HG02938 (cell line): ENCODE data around the gene KAT7.

ENCODE experiments used
- ATAC-seq: cut with Tn5 transposase; IDR thresholded peaks from one replicate; pipeline ENCODE4 v1.9.1; 2021; ENCODE audit warnings: mild to moderate bottlenecking, moderate library complexity; ENCODE audit not compliant: unreplicated experiment

The KAT7 gene

GRCh38 chr17:49839455-49839854 lies 51.0 kb downstream of the KAT7 start:
- ATAC-seq: no peak

GRCh38 chr17:49841548-49841947 lies 53.1 kb downstream of the KAT7 start:
- ATAC-seq: no peak

- ATAC-seq: no peak
These were observed 53.9 kb downstream of the KAT7 start for GRCh38 chr17:49842371-49842770.

GRCh38 chr17:49842846-49843245 lies 54.4 kb downstream of the KAT7 start:
- no peak for ATAC-seq

GRCh38 chr17:49843774-49844350 lies 55.4 kb downstream of the KAT7 start:
- ATAC-seq: no peak

GRCh38 chr17:49845321-49845720 lies 56.8 kb downstream of the KAT7 start:
- ATAC-seq: no peak

- ATAC-seq: no peak
These were observed 58.6 kb downstream of the KAT7 start for GRCh38 chr17:49846938-49847712.

GRCh38 chr17:49848019-49848473 lies 59.6 kb downstream of the KAT7 start, which contains the start of gene TAC4:
TAC4 (minus strand) TSS chr17:49848069; CDS start chr17:49848017, 52 bp downstream.
- ATAC-seq: no peak

GRCh38 chr17:49848739-49849138 lies 60.3 kb downstream of the KAT7 start:
- ATAC-seq: no peak

GRCh38 chr17:49850218-49850610 lies 61.7 kb downstream of the KAT7 start:
- ATAC-seq: no peak

- ATAC-seq: no peak
These were observed 62.4 kb downstream of the KAT7 start for GRCh38 chr17:49850772-49851386.

- ATAC-seq: no peak
These were observed 63.2 kb downstream of the KAT7 start for GRCh38 chr17:49851387-49852291.

- ATAC-seq: no peak
These were observed 65.1 kb downstream of the KAT7 start for GRCh38 chr17:49853470-49854015.

GRCh38 chr17:49854126-49854525 lies 65.6 kb downstream of the KAT7 start:
- ATAC-seq: no peak

GRCh38 chr17:49858796-49859195 lies 70.3 kb downstream of the KAT7 start:
- ATAC-seq: no peak

GRCh38 chr17:49859991-49860953 lies 71.8 kb downstream of the KAT7 start:
- no peak for ATAC-seq

GRCh38 chr17:49861150-49861884 lies 72.8 kb downstream of the KAT7 start:
- ATAC-seq: no peak

GRCh38 chr17:49862781-49863331 lies 74.4 kb downstream of the KAT7 start:
- no peak for ATAC-seq

- no peak for ATAC-seq
These were observed 77.5 kb downstream of the KAT7 start for GRCh38 chr17:49866019-49866380.
